Vagina (tissue), 2 donors: ENCODE results near the gene GLP2R.

ENCODE experiments used
- CTCF ChIP-seq, 3 experiments: fragments of 450-650 bp in 2 of 3; fragments of 200-600 bp in 1 of 3; sonication (generic) in 1 of 3; IDR thresholded peaks; one replicate each; pipeline ENCODE4 v1.5.1; 2017 to 2019; ENCODE audit warnings: antibody characterized with exemption in 3 of 3, mild to moderate bottlenecking in 2 of 3, moderate library complexity in 2 of 3
- POLR2A ChIP-seq, 2 donors: fragments of 450-650 bp; IDR thresholded peaks; one replicate each; pipeline ENCODE4 v1.6.1; 2017; ENCODE audit warnings: antibody characterized with exemption in 2 of 2, mild to moderate bottlenecking in 2 of 2, moderate library complexity in 2 of 2

DNA sequence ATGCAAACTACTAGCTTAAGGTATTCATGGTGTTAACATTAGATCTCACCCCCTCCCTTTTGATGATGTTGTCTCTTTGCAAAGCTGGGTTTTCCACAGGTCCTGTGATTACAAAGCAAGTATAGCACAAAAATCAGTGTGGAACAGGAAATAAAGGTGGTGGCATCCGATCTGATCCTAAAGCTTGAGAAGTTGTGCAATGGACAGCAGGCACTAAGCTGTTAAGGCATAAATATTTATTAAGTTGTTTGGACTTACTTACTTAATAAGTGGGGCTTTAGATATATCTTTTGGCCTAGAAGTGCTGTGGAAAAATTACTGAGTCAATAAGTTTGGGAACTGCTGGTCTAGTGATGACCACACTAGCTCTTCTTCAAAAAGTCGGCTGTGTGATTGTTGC is 5.0 kb downstream of the GLP2R start:
- TF ChIP-seq CTCF (IDR thresholded peaks at IDR 0.05): no peak
- TF ChIP-seq POLR2A (IDR thresholded peaks at IDR 0.05): no peak
